ENCODE measurements around the gene B9D1. TPM values are rescaled to one million over a fixed set of nuclear protein-coding genes. Genes with fewer than 3 reads are reported as not detected.
A peak's percentile ranks its signal among the peaks of the same experiment; 100 is the strongest.

The B9D1 gene
- total RNA-seq, 1 experiment from 2014 or later, result 50.5 TPM

GRCh38 chr17:19344311-19345066, 18.0 kb downstream of the B9D1 start:
- DNase-seq (ENCODE audit: low spot score), result no peak
- in situ Hi-C loops (cut with HindIII; ENCODE audit: low sequenced_read_pairs), result no loop called here

- in situ Hi-C loops (cut with HindIII; ENCODE audit: low sequenced_read_pairs), result no loop called here
- DNase-seq (ENCODE audit: low spot score), result no peak
Measured at GRCh38 chr17:19343671-19344151, 18.8 kb downstream of the B9D1 start.

DNA sequence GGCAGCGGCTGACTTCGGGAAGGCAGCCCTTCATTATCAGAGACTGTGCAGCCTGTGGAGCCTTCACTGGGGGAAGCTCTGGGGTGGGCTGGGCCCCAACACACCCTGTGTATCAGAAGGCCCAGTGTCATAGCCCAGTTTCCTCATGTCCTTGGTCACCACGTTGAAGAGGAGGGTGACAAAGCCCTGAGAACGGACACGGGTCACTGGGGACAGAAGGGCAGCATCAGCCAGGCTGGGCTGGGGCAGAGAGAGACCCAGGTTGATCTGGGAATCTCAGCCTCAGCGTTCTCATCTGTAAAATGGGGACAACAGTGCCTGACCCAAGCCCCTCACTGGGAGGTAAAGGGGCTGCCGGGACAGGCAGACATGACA, 19.3 kb downstream of the B9D1 start:
- in situ Hi-C loops (cut with HindIII; ENCODE audit: low sequenced_read_pairs), result no loop called here
- no peak for DNase-seq (ENCODE audit: low spot score)

DNA sequence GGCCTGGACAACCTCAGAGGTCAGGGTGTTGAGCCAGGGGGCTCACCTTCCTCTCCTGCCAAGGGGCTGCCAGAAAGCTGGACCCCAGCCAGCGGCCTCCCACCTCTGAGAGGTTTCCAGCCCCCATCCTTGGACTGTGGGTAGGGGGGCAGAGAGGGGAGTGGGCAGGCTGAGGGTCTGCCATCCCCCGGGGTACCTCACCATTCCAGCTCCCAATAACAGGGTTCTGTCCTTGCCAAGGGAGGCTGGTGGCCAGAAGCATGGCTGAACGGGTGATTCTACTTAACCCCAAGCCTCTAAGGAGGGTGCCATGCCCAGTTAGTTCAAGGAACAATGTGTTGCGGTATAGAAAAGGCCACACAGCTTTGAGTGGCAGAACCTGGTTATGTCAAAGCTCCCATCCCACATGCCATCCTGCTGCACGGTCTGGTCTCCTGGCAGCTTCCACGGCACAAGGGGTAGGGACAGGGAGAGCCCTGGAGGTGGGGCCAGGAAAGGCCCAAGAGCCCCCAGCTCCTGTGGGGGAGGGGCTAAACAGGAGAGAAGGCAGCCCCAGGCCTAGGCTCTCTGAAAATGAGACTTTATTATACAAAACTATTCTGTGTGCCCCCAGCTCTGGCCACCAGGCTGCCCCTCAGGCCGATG, 19.8 kb downstream of the B9D1 start:
- DNase-seq (ENCODE audit: low spot score), result peak; percentile 55
- in situ Hi-C loops (cut with HindIII; ENCODE audit: low sequenced_read_pairs), result no loop called here

DNA sequence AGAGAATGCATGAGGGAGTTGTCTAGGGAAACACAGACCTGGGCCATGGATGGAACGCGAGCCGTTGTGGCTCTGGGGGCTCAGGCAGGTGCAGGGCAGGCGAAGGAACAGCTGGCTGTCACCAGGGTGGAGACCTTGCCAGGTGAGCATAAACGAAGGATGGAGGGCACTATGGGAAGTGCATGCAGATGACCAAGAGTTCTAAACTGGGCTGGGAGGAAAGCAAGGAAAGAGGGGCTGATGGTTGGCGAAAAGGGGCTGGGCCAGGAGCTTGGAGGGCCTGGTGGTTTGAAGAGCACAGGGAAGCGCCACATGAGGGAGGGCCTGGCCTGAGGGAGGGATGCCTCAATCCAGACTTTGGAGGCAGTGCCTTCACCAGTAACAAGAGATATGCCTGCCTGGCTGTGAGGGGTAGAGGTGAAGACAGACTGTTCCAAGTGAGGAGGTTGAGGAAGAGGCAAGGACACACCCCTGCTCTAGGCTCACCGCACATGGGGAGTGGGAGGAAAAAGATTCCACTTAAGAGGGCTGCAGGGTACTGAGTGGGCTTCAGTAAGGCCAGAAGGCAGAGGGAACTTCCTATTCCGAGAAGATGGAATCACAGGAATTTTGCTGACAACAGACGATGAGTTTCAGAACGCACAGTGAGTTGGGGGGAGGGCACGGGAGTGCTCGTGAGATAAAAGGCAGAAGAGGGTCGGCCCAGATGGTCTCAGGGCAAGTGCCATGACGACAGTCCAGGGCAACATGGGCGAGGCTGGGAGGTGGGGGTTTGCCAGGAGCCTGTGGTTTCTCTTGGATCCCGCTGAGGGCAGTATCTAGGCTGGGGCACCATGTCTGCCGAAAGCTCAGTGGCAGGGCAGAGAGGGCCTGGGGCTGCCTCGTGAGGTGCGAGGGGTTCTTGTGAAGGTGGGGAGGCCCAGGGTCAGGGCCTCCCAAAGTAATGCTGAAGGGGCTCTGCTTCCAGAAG, 20.6 kb downstream of the B9D1 start:
- in situ Hi-C loops (cut with HindIII; ENCODE audit: low sequenced_read_pairs), result no loop called here
- no peak for DNase-seq (ENCODE audit: low spot score)

GRCh38 chr17:19341211-19341631, 21.3 kb downstream of the B9D1 start:
- in situ Hi-C loops (cut with HindIII; ENCODE audit: low sequenced_read_pairs), result no loop called here
- DNase-seq (ENCODE audit: low spot score), result no peak

DNA sequence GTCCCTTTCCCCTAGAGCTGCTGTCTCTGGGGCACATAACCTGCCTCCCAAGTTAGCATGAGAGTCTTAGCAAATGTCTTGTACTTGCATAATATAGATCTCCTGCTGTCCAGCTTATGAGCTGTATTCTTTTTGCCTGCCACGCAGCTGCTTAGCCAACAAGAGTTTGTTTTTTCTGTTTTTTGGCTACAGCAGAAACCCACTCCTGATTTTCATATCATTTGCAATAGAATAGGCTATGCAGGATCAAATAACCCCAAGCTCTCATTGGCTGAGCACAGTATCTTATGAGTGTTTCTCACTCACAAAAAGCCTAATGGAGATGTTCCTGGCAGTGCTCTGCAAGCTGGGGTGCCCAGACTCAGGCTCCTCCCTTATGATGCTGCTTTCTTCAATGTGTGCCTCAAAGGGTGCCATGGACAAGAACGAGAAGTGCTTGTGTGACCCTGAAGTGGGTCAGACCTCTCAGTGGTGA, 23.1 kb downstream of the B9D1 start:
- in situ Hi-C loops (cut with HindIII; ENCODE audit: low sequenced_read_pairs), result no loop called here
- DNase-seq (ENCODE audit: low spot score), result no peak

DNA sequence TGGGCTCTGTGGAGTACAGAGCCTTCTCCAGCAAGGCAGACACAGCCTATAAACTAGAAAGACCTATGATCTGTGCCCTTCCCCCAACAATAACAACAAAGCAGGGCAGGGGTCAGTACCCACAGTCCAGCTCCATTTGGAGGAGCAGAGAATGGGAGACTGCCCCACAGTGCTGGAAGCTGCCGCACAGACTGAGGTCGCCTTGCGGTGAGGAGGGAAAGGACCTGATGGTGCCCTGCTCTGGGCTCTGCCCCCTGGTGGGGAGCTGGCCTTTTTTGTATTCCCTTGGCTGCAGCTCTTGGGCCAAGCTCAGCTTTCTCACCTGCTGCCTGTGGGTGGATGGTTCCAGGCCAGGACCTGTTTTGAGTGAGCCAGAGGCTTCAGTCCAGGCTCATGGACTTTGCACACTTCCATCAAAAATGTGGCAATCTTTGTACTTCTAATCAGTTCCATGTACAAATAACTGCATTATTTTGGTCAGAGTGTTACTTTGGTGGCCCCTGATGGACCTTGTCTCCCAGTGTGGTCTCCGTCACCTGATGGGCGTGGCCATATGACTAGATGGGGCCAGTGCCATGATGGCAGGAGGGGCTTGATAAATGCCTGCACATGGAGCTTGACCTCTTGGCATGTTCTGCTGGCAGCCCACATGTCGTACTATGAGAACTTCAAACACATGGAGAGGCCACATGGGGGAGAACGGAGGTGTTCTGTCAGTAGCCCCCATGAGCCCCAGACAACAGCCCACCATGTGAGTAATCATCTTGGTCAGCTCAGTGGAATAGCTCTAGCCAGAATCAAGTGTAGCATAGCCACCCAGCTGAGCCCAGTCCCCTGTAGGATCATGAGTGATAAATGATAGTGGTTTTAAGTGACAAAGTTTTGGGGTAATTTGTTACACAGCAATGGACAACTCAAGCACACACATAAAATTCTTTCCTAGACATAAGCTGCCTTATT, 24.2 kb downstream of the B9D1 start:
- in situ Hi-C loops (cut with HindIII; ENCODE audit: low sequenced_read_pairs), result no loop called here
- DNase-seq (ENCODE audit: low spot score), result peak; percentile 60

GRCh38 chr17:19337712-19338023, 24.9 kb downstream of the B9D1 start:
- in situ Hi-C loops (cut with HindIII; ENCODE audit: low sequenced_read_pairs), result no loop called here
- DNase-seq (ENCODE audit: low spot score), result no peak

GRCh38 chr17:19336938-19337711, 25.4 kb downstream of the B9D1 start:
- in situ Hi-C loops (cut with HindIII; ENCODE audit: low sequenced_read_pairs), result no loop called here
- peak; percentile 72 for DNase-seq (ENCODE audit: low spot score)

- DNase-seq (ENCODE audit: low spot score), result no peak
- in situ Hi-C loops (cut with HindIII; ENCODE audit: low sequenced_read_pairs), result no loop called here
Measured at GRCh38 chr17:19335951-19336631, 26.4 kb downstream of the B9D1 start.

GRCh38 chr17:19334331-19334730, 28.2 kb downstream of the B9D1 start:
- in situ Hi-C loops (cut with HindIII; ENCODE audit: low sequenced_read_pairs), result no loop called here

GRCh38 chr17:19333736-19334290, 28.7 kb downstream of the B9D1 start:
- DNase-seq (ENCODE audit: low spot score), result no peak
- in situ Hi-C loops (cut with HindIII; ENCODE audit: low sequenced_read_pairs), result no loop called here

More at GRCh38 chr17:19334331-19334730, 28.2 kb downstream of the B9D1 start:
- DNase-seq (ENCODE audit: low spot score), result no peak

GRCh38 chr17:19333132-19333440, 29.4 kb downstream of the B9D1 start:
- in situ Hi-C loops (cut with HindIII; ENCODE audit: low sequenced_read_pairs), result no loop called here

GRCh38 chr17:19332371-19333131, 30.0 kb downstream of the B9D1 start:
- in situ Hi-C loops (cut with HindIII; ENCODE audit: low sequenced_read_pairs), result no loop called here
- no peak for DNase-seq (ENCODE audit: low spot score)

More at GRCh38 chr17:19333132-19333440, 29.4 kb downstream of the B9D1 start:
- no peak for DNase-seq (ENCODE audit: low spot score)

DNA sequence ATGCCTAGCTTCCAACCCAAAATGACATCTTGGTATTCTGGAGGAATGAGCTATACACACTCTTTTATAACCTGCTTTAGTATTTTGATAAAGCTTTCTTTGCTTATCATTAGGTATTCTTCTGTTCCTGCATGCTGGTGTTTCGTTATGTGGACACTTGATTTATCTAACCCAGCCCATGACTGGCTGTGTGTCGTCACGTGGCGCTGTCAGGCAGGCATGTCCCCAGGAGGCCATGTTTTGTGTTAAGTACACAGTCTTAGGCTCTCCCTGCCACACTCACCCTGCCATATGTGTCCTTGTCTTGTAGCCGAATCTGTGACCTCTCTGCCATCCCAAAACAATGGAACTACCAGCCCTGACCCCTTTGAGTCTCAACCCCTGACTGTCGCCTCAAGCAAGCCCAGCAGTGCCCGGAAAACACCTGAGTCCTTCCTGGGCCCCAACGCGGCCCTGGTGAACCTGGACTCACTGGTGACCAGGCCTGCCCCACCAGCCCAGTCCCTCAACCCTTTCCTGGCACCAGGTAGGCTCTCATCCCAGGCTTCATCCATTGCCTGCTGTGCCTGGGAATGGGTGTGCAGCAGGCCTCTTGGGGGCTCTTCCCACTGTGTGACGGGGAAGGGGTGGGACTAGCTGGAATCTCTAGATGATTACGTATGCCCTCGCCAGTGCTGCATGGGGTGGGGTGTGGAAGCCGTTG, 30.8 kb downstream of the B9D1 start:
- in situ Hi-C loops (cut with HindIII; ENCODE audit: low sequenced_read_pairs), result no loop called here
- DNase-seq (ENCODE audit: low spot score), result no peak

All from G401 (cell line).